ENCODE results near the gene CLEC20A. TPM values are rescaled to one million over a fixed set of nuclear protein-coding genes. Genes with fewer than 3 reads are reported as not detected.

CLEC20A gene
- total and polyA plus RNA-seq, 2 experiments from 2014 or later: not detected

GRCh38 chr1:178484698-178485225 is 12.0 kb downstream of the CLEC20A start:
- Histone ChIP-seq H4K20me1 (ENCODE audit: insufficient read depth, poor library complexity, severe bottlenecking) (no peaks in the 10 kb centered on the region), H3K9me2 (replicated peaks; ENCODE audit: insufficient read depth) (no peaks in the 10 kb centered on the region), H2AFZ (no peak overlapping the region), H3K79me2 (no peaks in the 10 kb centered on the region), H3K27ac (no peak overlapping the region), H3K4me1 (ENCODE audit: insufficient read depth) (no peaks in the 10 kb centered on the region), H3K4me2 (no peak overlapping the region), H3K4me3 (no peak overlapping the region), H3K36me3 (replicated peaks; ENCODE audit: insufficient read depth, low read depth) (no peaks in the 10 kb centered on the region), H3K9me3 (ENCODE audit: low read depth) (no peaks in the 10 kb centered on the region), H3K27me3 (no peaks in the 10 kb centered on the region)
- no peak for DNase-seq (ENCODE audit: low spot score)
- no peak for TF ChIP-seq EZH2 (IDR thresholded peaks at IDR 0.05; ENCODE audit: borderline replicate concordance)
- no peak for TF ChIP-seq CTCF (IDR thresholded peaks at IDR 0.05; ENCODE audit: poor library complexity)
- TF ChIP-seq EZH2phosphoT487 (IDR thresholded peaks at IDR 0.05; ENCODE audit: low read depth, severe bottlenecking, unreplicated experiment): no peak
- WGBS (ENCODE audit: low lambda C conversion rate, missing lambda C conversion rate): 79% methylated on average over 3 of the region's 3 CpGs

GRCh38 chr1:178483251-178483957 is 13.4 kb downstream of the CLEC20A start:
- Histone ChIP-seq H3K9me2 (replicated peaks; ENCODE audit: insufficient read depth) (no peaks in the 10 kb centered on the region), H3K79me2 (no peaks in the 10 kb centered on the region), H2AFZ (no peak overlapping the region), H3K4me3 (no peak overlapping the region), H3K4me2 (no peak overlapping the region), H3K27me3 (no peaks in the 10 kb centered on the region), H3K9me3 (ENCODE audit: low read depth) (no peaks in the 10 kb centered on the region), H3K36me3 (replicated peaks; ENCODE audit: insufficient read depth, low read depth) (no peaks in the 10 kb centered on the region), H4K20me1 (ENCODE audit: insufficient read depth, poor library complexity, severe bottlenecking) (no peaks in the 10 kb centered on the region), H3K4me1 (ENCODE audit: insufficient read depth) (no peaks in the 10 kb centered on the region), H3K27ac (no peak overlapping the region)
- TF ChIP-seq EZH2 (IDR thresholded peaks at IDR 0.05; ENCODE audit: borderline replicate concordance) (no peak), EZH2phosphoT487 (IDR thresholded peaks at IDR 0.05; ENCODE audit: low read depth, severe bottlenecking, unreplicated experiment) (no peak), CTCF (IDR thresholded peaks at IDR 0.05; ENCODE audit: poor library complexity) (no peak)
- 94% methylated on average over 5 of the region's 5 CpGs for WGBS (ENCODE audit: low lambda C conversion rate, missing lambda C conversion rate)
- DNase-seq (ENCODE audit: low spot score): no peak

GRCh38 chr1:178477841-178478240 is 18.9 kb downstream of the CLEC20A start:
- Histone ChIP-seq H3K79me2 (no peaks in the 10 kb centered on the region), H3K9me3 (ENCODE audit: low read depth) (no peaks in the 10 kb centered on the region), H3K4me3 (no peak overlapping the region), H3K27me3 (no peaks in the 10 kb centered on the region), H2AFZ (no peak overlapping the region), H4K20me1 (ENCODE audit: insufficient read depth, poor library complexity, severe bottlenecking) (no peaks in the 10 kb centered on the region), H3K36me3 (replicated peaks; ENCODE audit: insufficient read depth, low read depth) (no peaks in the 10 kb centered on the region), H3K4me2 (no peak overlapping the region), H3K9me2 (replicated peaks; ENCODE audit: insufficient read depth) (no peaks in the 10 kb centered on the region), H3K27ac (no peak overlapping the region), H3K4me1 (ENCODE audit: insufficient read depth) (no peaks in the 10 kb centered on the region)
- 56% methylated on average over 1 of the region's 1 CpG for WGBS (ENCODE audit: low lambda C conversion rate, missing lambda C conversion rate)
- TF ChIP-seq EZH2 (IDR thresholded peaks at IDR 0.05; ENCODE audit: borderline replicate concordance) (no peak), EZH2phosphoT487 (IDR thresholded peaks at IDR 0.05; ENCODE audit: low read depth, severe bottlenecking, unreplicated experiment) (no peak), CTCF (IDR thresholded peaks at IDR 0.05; ENCODE audit: poor library complexity) (no peak)
- DNase-seq (ENCODE audit: low spot score): no peak

All from hepatocyte (in vitro differentiated cells).